DND-41 (cell line): Measurements from ENCODE around the gene RRP9.
A peak's percentile ranks its signal among the peaks of the same experiment; 100 is the strongest.

Experiments used
- ATAC-seq: fragments of 200-7000 bp; cut with Tn5 transposase; 3 replicates; pipeline ENCODE4 v1.9.1; 2021; ENCODE audit warnings: low read depth; ENCODE audit not compliant: insufficient read depth
- DNase-seq: peaks from one replicate; pipeline ENCODE4 v3.0.0-alpha.2; 2020
- H2AFZ ChIP-seq: 2 replicates; pipeline ENCODE4 v1.6.0; 2012; ENCODE audit warnings: low read depth, low read length
- H3K27ac ChIP-seq: 2 replicates; pipeline ENCODE4 v1.5.1; 2012; ENCODE audit warnings: low read length, inconsistent platforms
- H3K27me3 ChIP-seq: fragments of 200-600 bp; sonication (generic); 2 replicates; pipeline ENCODE4 v1.6.0; 2012; ENCODE audit warnings: low read length, mild to moderate bottlenecking, inconsistent platforms; ENCODE audit not compliant: insufficient read depth, poor library complexity
- H3K36me3 ChIP-seq: 2 replicates; pipeline ENCODE4 v1.5.1; 2012; ENCODE audit warnings: low read length, inconsistent platforms; ENCODE audit not compliant: insufficient read depth
- H3K4me1 ChIP-seq: 2 replicates; pipeline ENCODE4 v1.5.1; 2012; ENCODE audit warnings: mild to moderate bottlenecking, low read length; ENCODE audit not compliant: insufficient read depth
- H3K4me2 ChIP-seq: 2 replicates; pipeline ENCODE4 v1.6.0; 2012; ENCODE audit warnings: mild to moderate bottlenecking, moderate library complexity, low read length, inconsistent platforms; ENCODE audit not compliant: insufficient read depth
- H3K4me3 ChIP-seq, 2 experiments: fragments of 200-600 bp in 1 of 2; shearing (Covaris generic) in 1 of 2; 2 replicates each; pipeline ENCODE4 v1.5.1; 2012 to 2016; ENCODE audit warnings: inconsistent platforms in 2 of 2, low read length in 2 of 2, mild to moderate bottlenecking in 2 of 2, low read depth in 1 of 2, moderate library complexity in 1 of 2
- H3K79me2 ChIP-seq: 2 replicates; pipeline ENCODE4 v1.6.0; 2012; ENCODE audit warnings: low read length, inconsistent platforms; ENCODE audit not compliant: insufficient read depth
- H3K9ac ChIP-seq: 2 replicates; pipeline ENCODE4 v1.6.0; 2012; ENCODE audit warnings: low read depth, mild to moderate bottlenecking, inconsistent platforms, low read length, moderate library complexity
- H3K9me3 ChIP-seq: 2 replicates; pipeline ENCODE4 v1.5.1; 2012; ENCODE audit warnings: low read length, moderate library complexity, mild to moderate bottlenecking, inconsistent platforms; ENCODE audit not compliant: insufficient read depth, severe bottlenecking
- H4K20me1 ChIP-seq: 2 replicates; pipeline ENCODE4 v1.6.0; 2012; ENCODE audit warnings: low read length; ENCODE audit not compliant: insufficient read depth
- EZH2 ChIP-seq: IDR thresholded peaks from 3 replicates; pipeline ENCODE4 v1.6.1; 2012; ENCODE audit warnings: borderline replicate concordance, low read depth, mild to moderate bottlenecking, moderate library complexity, low read length, inconsistent platforms; ENCODE audit not compliant: severe bottlenecking
- TF ChIP-seq, protein P1 (sequence below): IDR thresholded peaks from 2 replicates; pipeline ENCODE4 v1.5.1; 2012; ENCODE audit warnings: borderline replicate concordance, low read length, moderate library complexity, mild to moderate bottlenecking; ENCODE audit not compliant: poor library complexity, severe bottlenecking; ENCODE audit errors: extremely low read depth

RRP9 gene

DNA sequence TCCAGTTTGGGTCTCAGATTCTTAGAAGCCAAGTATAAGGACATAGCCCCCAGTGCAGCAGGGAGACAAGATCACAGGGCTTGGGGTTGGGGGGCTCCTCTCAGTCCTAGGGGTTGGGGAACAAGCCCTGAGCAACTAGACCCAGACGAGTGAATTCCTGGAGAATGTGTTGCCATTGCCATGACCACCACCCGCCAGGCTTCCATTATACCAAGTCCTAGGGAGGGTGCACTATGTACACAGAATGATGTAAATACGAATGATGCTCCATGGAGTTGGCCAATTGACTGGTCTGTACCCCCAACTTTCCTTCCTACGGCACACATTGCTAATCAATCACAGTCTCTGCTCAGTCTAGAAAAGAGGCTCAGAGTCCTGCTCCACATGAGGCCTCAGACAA lies 47.3 kb downstream of the RRP9 start:
- H2AFZ ChIP-seq = no peak overlapping the region
- H3K36me3 ChIP-seq = no peaks in the 10 kb centered on the region
- H3K9me3 ChIP-seq = no peaks in the 10 kb centered on the region
- H3K4me3 ChIP-seq = no peak overlapping the region
- H3K9ac ChIP-seq = no peak overlapping the region
- DNase-seq = no peak
- H3K4me2 ChIP-seq = no peak overlapping the region
- H3K27ac ChIP-seq = no peak overlapping the region
- H4K20me1 ChIP-seq = no peaks in the 10 kb centered on the region
- peaks cover 20% of the 10 kb centered on the region for H3K4me1 ChIP-seq
- no peaks in the 10 kb centered on the region for H3K27me3 ChIP-seq
- no peaks in the 10 kb centered on the region for H3K79me2 ChIP-seq
- TF ChIP-seq EZH2 = no peak
- TF ChIP-seq, protein P1, sequence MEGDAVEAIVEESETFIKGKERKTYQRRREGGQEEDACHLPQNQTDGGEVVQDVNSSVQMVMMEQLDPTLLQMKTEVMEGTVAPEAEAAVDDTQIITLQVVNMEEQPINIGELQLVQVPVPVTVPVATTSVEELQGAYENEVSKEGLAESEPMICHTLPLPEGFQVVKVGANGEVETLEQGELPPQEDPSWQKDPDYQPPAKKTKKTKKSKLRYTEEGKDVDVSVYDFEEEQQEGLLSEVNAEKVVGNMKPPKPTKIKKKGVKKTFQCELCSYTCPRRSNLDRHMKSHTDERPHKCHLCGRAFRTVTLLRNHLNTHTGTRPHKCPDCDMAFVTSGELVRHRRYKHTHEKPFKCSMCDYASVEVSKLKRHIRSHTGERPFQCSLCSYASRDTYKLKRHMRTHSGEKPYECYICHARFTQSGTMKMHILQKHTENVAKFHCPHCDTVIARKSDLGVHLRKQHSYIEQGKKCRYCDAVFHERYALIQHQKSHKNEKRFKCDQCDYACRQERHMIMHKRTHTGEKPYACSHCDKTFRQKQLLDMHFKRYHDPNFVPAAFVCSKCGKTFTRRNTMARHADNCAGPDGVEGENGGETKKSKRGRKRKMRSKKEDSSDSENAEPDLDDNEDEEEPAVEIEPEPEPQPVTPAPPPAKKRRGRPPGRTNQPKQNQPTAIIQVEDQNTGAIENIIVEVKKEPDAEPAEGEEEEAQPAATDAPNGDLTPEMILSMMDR = no peak
- ATAC-seq = no peak

DNA sequence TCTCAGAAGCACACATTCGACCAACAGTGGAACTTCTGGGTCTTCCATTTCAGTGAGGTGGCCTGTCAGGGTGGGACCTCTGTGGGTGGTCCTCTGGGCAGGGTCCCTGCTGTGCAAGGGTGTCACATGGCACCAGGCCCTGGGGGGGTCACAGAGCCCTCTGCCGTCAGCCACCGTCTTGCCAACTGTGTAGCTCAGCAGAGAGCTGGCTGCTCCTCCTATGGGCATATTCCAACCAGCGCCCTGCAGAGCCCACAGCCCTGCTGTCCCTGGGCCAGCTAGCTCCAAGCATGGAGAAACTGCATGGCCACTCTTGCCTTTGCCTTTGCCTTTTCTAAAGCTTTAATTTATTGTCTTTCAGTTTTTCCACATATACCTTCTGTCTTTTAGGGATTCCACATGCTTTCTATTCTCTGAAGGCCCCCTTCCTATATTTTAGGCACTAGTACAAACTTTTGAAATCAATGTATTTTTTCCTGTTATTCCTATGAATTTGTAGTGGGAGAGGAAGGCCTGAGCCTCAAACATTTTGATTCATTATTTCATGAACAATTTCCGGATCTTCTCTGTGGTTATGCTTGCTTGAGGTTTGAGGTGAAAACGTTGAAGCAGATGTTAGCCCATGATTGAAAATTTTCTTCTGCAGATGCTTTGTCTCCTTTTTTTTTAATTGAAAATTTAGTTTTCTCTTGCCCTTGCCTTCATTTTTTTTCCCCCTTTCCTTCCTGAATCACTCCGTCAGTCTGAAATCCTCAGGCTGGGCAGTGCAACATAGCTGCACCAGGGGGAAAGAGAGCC lies 50.3 kb downstream of the RRP9 start:
- H3K27me3 ChIP-seq = no peaks in the 10 kb centered on the region
- peaks cover 20% of the 10 kb centered on the region for H3K4me1 ChIP-seq
- H4K20me1 ChIP-seq = no peaks in the 10 kb centered on the region
- no peak overlapping the region for H2AFZ ChIP-seq
- ATAC-seq = peak; percentile 72
- H3K4me3 ChIP-seq = no peak overlapping the region
- H3K4me2 ChIP-seq = no peak overlapping the region
- no peak overlapping the region for H3K9ac ChIP-seq
- TF ChIP-seq EZH2 = no peak
- TF ChIP-seq, protein P1 = no peak
- DNase-seq = no peak
- no peaks in the 10 kb centered on the region for H3K79me2 ChIP-seq
- peak overlapping the region; percentile 38; the same call in 1 of the 2 replicates for H3K27ac ChIP-seq
- H3K36me3 ChIP-seq = no peaks in the 10 kb centered on the region
- no peaks in the 10 kb centered on the region for H3K9me3 ChIP-seq

DNA sequence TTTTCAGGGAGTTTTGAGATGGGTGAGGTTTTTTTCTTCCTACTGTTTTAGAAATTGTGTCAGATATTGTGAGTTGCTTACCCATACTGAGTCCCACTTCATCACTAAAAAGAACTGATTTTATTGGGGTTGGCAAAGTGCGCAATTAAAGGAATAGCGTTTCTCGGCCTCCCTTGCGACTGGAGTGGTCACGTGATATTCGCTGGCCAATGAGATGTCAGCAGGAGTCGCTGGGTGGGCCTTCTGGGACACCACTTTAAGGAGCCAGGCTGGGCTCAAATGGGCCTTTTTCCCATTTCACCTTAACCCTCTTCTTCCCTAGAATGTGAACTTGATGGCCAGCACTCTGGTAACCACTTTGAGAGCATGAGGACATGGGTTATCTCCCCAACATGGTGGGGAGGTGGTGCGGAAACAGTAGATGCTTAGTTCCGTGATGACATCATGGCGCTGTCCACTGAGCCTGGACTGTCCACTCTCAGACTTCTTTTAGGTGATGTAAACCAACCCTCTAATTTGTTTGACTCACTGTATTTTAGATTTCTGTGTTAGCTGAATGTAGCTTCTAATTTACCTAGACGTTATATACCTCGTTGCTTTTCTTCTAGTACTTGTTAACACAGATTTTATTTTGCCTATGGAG lies 53.1 kb downstream of the RRP9 start:
- Histone ChIP-seq H3K4me3 (no peak overlapping the region), H3K4me1 (peaks cover 20% of the 10 kb centered on the region), H3K4me2 (no peak overlapping the region), H3K27ac (no peak overlapping the region), H3K9ac (no peak overlapping the region), H3K27me3 (no peaks in the 10 kb centered on the region), H3K9me3 (no peaks in the 10 kb centered on the region), H3K36me3 (no peaks in the 10 kb centered on the region), H2AFZ (no peak overlapping the region), H4K20me1 (no peaks in the 10 kb centered on the region), H3K79me2 (no peaks in the 10 kb centered on the region)
- DNase-seq (no peak), ATAC-seq (no peak)
- TF ChIP-seq, protein P1 = no peak
- no peak for TF ChIP-seq EZH2
